Right kidney (tissue), 1 donor: ENCODE results near the gene NCOA5.
A peak's percentile ranks its signal among the peaks of the same experiment; 100 is the strongest.
"Not testable (repeated sequence)": the region's sequence is repeated elsewhere in the genome, so short reads cannot be mapped to it uniquely, and the experiment has no call there.

Experiments used
- DNase-seq: peaks from one replicate; pipeline ENCODE4 v3.0.0-alpha.2; 2016

Gene NCOA5

GRCh38 chr20:46091622-46092535, 2.1 kb upstream of the NCOA5 start:
- not testable (repeated sequence) for DNase-seq

- DNase-seq: no peak
Observed at GRCh38 chr20:46089167-46089416, 670 bp downstream of the NCOA5 start.

- peak; percentile 18 for DNase-seq
Observed at GRCh38 chr20:46088409-46089166, 1.2 kb downstream of the NCOA5 start.

- DNase-seq: no peak
Observed at GRCh38 chr20:46087161-46087560, 2.6 kb downstream of the NCOA5 start.

- DNase-seq: no peak
Observed at GRCh38 chr20:46085179-46085851, 4.4 kb downstream of the NCOA5 start.

- DNase-seq: no peak
Observed at GRCh38 chr20:46084805-46085178, 5.0 kb downstream of the NCOA5 start.

GRCh38 chr20:46083531-46084061, 6.2 kb downstream of the NCOA5 start:
- DNase-seq: no peak

- DNase-seq: no peak
Observed at GRCh38 chr20:46083101-46083500, 6.7 kb downstream of the NCOA5 start.

- DNase-seq: no peak
Observed at GRCh38 chr20:46081074-46081473, 8.7 kb downstream of the NCOA5 start.

GRCh38 chr20:46078954-46079353, 10.8 kb downstream of the NCOA5 start:
- no peak for DNase-seq

GRCh38 chr20:46077642-46078305, 12.0 kb downstream of the NCOA5 start:
- DNase-seq: no peak

GRCh38 chr20:46076806-46077205, 13.0 kb downstream of the NCOA5 start:
- no peak for DNase-seq

GRCh38 chr20:46074006-46074405, 15.8 kb downstream of the NCOA5 start:
- no peak for DNase-seq

- DNase-seq: no peak
Observed at GRCh38 chr20:46073443-46073842, 16.3 kb downstream of the NCOA5 start.

GRCh38 chr20:46073024-46073423, 16.7 kb downstream of the NCOA5 start:
- DNase-seq: no peak

- DNase-seq: no peak
Observed at GRCh38 chr20:46071573-46071972, 18.2 kb downstream of the NCOA5 start.

- DNase-seq: no peak
Observed at GRCh38 chr20:46070215-46070900, 19.4 kb downstream of the NCOA5 start.

- no peak for DNase-seq
Observed at GRCh38 chr20:46065691-46066090, 24.1 kb downstream of the NCOA5 start.

- no peak for DNase-seq
Observed at GRCh38 chr20:46065006-46065405, 24.8 kb downstream of the NCOA5 start.

GRCh38 chr20:46063652-46064054, 26.1 kb downstream of the NCOA5 start:
- no peak for DNase-seq

GRCh38 chr20:46063151-46063550, 26.6 kb downstream of the NCOA5 start:
- DNase-seq: no peak

- no peak for DNase-seq
Observed at GRCh38 chr20:46062621-46063020, 27.1 kb downstream of the NCOA5 start.
